Trophoblast cell (in vitro differentiated cells and primary cell): ENCODE results near the gene MYO10.
"Not testable (repeated sequence)": the region's sequence is repeated elsewhere in the genome, so short reads cannot be mapped to it uniquely, and the experiment has no call there.

ENCODE experiments used
- DNase-seq, 2 donors: peaks; one replicate each; pipeline ENCODE4 v3.0.0-alpha.2; 2016
- H2AFZ ChIP-seq: 2 replicates; pipeline ENCODE4 v1.6.1; 2013; ENCODE audit warnings: low read length, moderate library complexity, mild to moderate bottlenecking; ENCODE audit not compliant: insufficient read depth, poor library complexity
- H2AK5ac ChIP-seq: 2 replicates; pipeline ENCODE4 v1.6.1; 2013; ENCODE audit warnings: mild to moderate bottlenecking, low read length
- H2BK120ac ChIP-seq: 2 replicates; pipeline ENCODE4 v1.6.1; 2013; ENCODE audit warnings: low read length, mild to moderate bottlenecking, moderate library complexity; ENCODE audit not compliant: insufficient read depth, poor library complexity
- H2BK12ac ChIP-seq: 2 replicates; pipeline ENCODE4 v1.6.1; 2013; ENCODE audit warnings: mild to moderate bottlenecking, low read length, moderate library complexity
- H2BK5ac ChIP-seq: 2 replicates; pipeline ENCODE4 v1.6.1; 2013; ENCODE audit warnings: low read length, low read depth, moderate library complexity, mild to moderate bottlenecking; ENCODE audit not compliant: poor library complexity
- H3K14ac ChIP-seq: 2 replicates; pipeline ENCODE4 v1.6.1; 2013; ENCODE audit warnings: mild to moderate bottlenecking, low read length
- H3K18ac ChIP-seq: 2 replicates; pipeline ENCODE4 v1.6.1; 2013; ENCODE audit warnings: mild to moderate bottlenecking, low read length
- H3K23ac ChIP-seq: 2 replicates; pipeline ENCODE4 v1.6.1; 2013; ENCODE audit warnings: low read length
- H3K27ac ChIP-seq: 2 replicates; pipeline ENCODE4 v1.5.1; 2013; ENCODE audit warnings: low read depth, mild to moderate bottlenecking, inconsistent platforms, low read length, moderate library complexity
- H3K27me3 ChIP-seq: 2 replicates; pipeline ENCODE4 v1.6.1; 2013; ENCODE audit warnings: inconsistent platforms, mild to moderate bottlenecking, low read length, moderate library complexity; ENCODE audit not compliant: insufficient read depth
- H3K36me3 ChIP-seq, 2 experiments: 1 replicate in 1 of 2; 2 replicates in 1 of 2; pipeline ENCODE4 v1.6.1; 2013; ENCODE audit warnings: low read length in 2 of 2, mild to moderate bottlenecking in 2 of 2, moderate library complexity in 1 of 2; ENCODE audit not compliant: insufficient read depth in 2 of 2, control insufficient read depth in 1 of 2
- H3K4ac ChIP-seq: 2 replicates; pipeline ENCODE4 v1.6.1; 2013; ENCODE audit warnings: low read depth, mild to moderate bottlenecking, low read length, moderate library complexity
- H3K4me1 ChIP-seq, 2 experiments: 1 replicate in 1 of 2; 2 replicates in 1 of 2; pipeline ENCODE4 v1.6.1; 2013; ENCODE audit warnings: low read length in 2 of 2, mild to moderate bottlenecking in 2 of 2, moderate library complexity in 1 of 2; ENCODE audit not compliant: insufficient read depth in 2 of 2, control insufficient read depth in 1 of 2
- H3K4me2 ChIP-seq: 2 replicates; pipeline ENCODE4 v1.6.1; 2013; ENCODE audit warnings: inconsistent platforms, mild to moderate bottlenecking, low read length, moderate library complexity
- H3K4me3 ChIP-seq: 2 replicates; pipeline ENCODE4 v1.5.1; 2013; ENCODE audit warnings: mild to moderate bottlenecking, low read depth, low read length, inconsistent platforms
- H3K79me1 ChIP-seq: one replicate; pipeline ENCODE4 v1.6.1; 2013; ENCODE audit warnings: low read length
- H3K79me2 ChIP-seq: 2 replicates; pipeline ENCODE4 v1.6.1; 2013; ENCODE audit warnings: low read length, mild to moderate bottlenecking; ENCODE audit not compliant: control insufficient read depth, insufficient read depth, poor library complexity
- H3K9ac ChIP-seq: 2 replicates; pipeline ENCODE4 v1.6.1; 2013; ENCODE audit warnings: mild to moderate bottlenecking, low read length
- H3K9me3 ChIP-seq: 2 replicates; pipeline ENCODE4 v1.6.1; 2013; ENCODE audit warnings: low read depth, mild to moderate bottlenecking, control low read depth, inconsistent platforms, low read length; ENCODE audit not compliant: insufficient read depth
- H4K12ac ChIP-seq: 2 replicates; pipeline ENCODE4 v1.6.1; 2013; ENCODE audit warnings: low read depth, mild to moderate bottlenecking, low read length, moderate library complexity
- H4K8ac ChIP-seq: 2 replicates; pipeline ENCODE4 v1.6.1; 2013; ENCODE audit warnings: low read depth, mild to moderate bottlenecking, low read length, moderate library complexity
- H4K91ac ChIP-seq: one replicate; pipeline ENCODE4 v1.6.1; 2013; ENCODE audit warnings: low read depth, mild to moderate bottlenecking, low read length, moderate library complexity
- WGBS: extraction: QIAGEN DNeasy Blood & Tissue Kit; methylation state at CpG from one replicate; pipeline ENCODE4 v1.1.7; 2013; ENCODE audit warnings: missing lambda C conversion rate; ENCODE audit not compliant: insufficient read length, insufficient coverage; ENCODE audit errors: extremely low coverage; 5-methylcytosine and 5-hydroxymethylcytosine counted together

Gene MYO10

DNA sequence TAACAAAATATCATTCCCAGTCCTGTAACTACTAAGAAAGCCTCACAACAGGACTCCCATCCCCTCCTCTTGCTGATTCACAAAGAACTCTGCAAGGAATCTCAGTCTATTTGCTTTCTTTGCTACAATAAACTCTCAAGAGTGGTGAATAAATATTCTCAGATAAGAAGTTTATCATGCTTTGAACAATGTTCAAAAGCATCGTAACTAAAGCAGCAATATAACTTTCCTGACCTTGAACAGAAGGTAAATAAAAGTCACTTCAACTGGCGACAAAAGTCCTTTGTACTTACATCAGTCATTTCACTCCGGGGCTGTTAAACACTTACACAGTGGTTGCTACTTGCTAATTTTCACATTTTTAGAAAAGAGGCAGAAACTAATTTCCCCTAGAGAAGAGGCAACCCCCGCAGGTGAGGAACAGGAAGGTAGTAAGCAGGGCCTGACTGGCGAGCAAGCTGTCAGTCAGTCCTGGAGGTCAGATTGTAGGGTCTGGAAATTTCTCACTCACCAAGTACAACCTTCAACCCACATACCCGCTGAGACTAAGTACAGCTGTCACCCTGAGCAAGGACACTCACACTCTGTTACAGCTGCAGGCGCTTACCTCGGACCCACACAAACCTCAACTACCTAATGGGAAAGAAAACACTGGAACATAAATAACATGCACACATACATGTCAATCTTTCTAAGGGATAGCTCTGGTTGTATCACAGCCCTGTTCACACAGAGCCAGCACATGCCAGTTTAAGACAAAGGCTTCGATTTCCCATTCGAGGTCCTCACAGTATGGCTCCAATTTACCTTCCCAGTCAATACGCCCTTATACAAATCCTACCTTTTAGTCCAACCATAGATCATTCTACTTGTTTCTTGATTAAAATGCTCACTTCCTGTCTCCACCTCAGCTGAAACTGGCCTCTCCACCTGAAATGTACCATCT, 214.7 kb downstream of the MYO10 start:
- no peak overlapping the region for H3K23ac ChIP-seq
- no peak overlapping the region for H2BK120ac ChIP-seq
- peaks cover 3 to 10% of the 10 kb centered on the region in 2 experiments for H3K4me1 ChIP-seq
- H3K4ac ChIP-seq, result no peak overlapping the region
- H3K79me2 ChIP-seq, result peaks cover 2% of the 10 kb centered on the region
- no CpG with 5 or more reads among the region's 11 CpGs for WGBS
- no peaks in the 10 kb centered on the region for H3K9me3 ChIP-seq
- H3K9ac ChIP-seq, result no peak overlapping the region
- H3K79me1 ChIP-seq, result no peaks in the 10 kb centered on the region
- H4K91ac ChIP-seq, result no peak overlapping the region
- H4K8ac ChIP-seq, result no peak overlapping the region
- no peak for DNase-seq
- H3K36me3 ChIP-seq, result no peaks in the 10 kb centered on the region
- no peak overlapping the region for H2BK12ac ChIP-seq
- no peaks in the 10 kb centered on the region for H3K27me3 ChIP-seq
- no peak overlapping the region for H2AK5ac ChIP-seq
- no peak overlapping the region for H4K12ac ChIP-seq
- H2AFZ ChIP-seq, result no peak overlapping the region
- H3K4me2 ChIP-seq, result no peak overlapping the region
- no peak overlapping the region for H2BK5ac ChIP-seq
- H3K4me3 ChIP-seq, result no peak overlapping the region
- H3K18ac ChIP-seq, result no peak overlapping the region
- H3K14ac ChIP-seq, result no peak overlapping the region
- no peak overlapping the region for H3K27ac ChIP-seq

DNA sequence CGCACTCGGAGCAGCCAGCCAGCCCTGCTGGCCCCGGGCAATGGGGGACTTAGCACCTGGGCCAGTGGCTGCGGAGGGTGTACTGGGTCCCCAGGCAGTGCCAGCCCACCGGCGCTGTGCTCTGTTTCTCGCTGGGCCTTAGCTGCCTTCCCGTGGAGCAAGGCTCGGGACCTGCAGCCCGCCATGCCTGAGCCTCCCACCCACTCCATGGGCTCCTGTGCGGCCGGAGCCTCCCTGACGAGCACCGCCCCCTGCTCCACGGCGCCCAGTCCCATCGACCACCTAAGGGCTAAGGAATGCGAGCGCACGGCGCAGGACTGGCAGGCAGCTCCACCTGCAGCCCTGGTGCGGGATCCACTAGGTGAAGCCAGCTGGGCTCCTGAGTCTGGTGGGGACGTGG, 218.1 kb downstream of the MYO10 start:
- H4K8ac ChIP-seq, H3K9ac ChIP-seq, H2BK120ac ChIP-seq, H2AK5ac ChIP-seq, H3K79me2 ChIP-seq, DNase-seq, H2BK12ac ChIP-seq, H3K18ac ChIP-seq, H3K4me3 ChIP-seq, H3K27ac ChIP-seq, H3K4me2 ChIP-seq, H3K36me3 ChIP-seq, H3K14ac ChIP-seq, H3K27me3 ChIP-seq, H4K12ac ChIP-seq, H3K23ac ChIP-seq, H3K79me1 ChIP-seq, H3K4ac ChIP-seq, H2AFZ ChIP-seq, H4K91ac ChIP-seq, H3K9me3 ChIP-seq, H2BK5ac ChIP-seq: not testable (repeated sequence)
- WGBS, result no CpG with 5 or more reads among the region's 23 CpGs
- H3K4me1 ChIP-seq, result peaks cover 6 to 14% of the 10 kb centered on the region in 2 experiments

DNA sequence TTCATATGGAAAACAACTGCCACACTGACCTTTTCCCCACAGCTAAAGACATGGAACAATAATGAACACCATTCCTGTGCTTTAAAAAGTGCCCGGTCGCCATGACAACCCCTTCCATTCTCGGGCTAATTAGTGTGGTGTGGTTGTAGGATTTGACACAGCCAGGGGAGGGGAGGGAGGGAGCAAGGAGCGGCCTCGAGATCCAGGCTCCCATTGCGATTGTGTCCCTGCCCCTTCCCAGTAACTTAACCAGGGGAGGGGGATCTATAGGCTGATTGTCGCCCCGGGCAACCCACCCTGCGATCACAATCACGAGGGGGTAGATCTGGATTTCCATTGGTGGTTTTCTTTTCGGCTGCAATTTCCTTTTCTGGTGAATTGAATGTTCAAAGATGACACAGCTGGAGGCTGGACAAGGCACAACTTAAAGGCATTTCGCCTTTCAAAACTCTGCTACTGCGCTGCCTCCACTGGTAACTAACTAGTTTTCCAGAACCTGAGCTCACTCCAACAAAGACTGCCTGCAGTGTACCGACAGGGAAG, 222.6 kb downstream of the MYO10 start:
- H2AFZ ChIP-seq, result no peak overlapping the region
- H3K14ac ChIP-seq, result no peak overlapping the region
- no CpG with 5 or more reads among the region's 14 CpGs for WGBS
- peak overlapping the region; percentile 21 for H2BK120ac ChIP-seq
- no peak overlapping the region for H3K9ac ChIP-seq
- H3K18ac ChIP-seq, result no peak overlapping the region
- H3K4me2 ChIP-seq, result peak overlapping the region; percentile 59
- H3K79me2 ChIP-seq, result no peaks in the 10 kb centered on the region
- DNase-seq, result no peak
- H3K4me3 ChIP-seq, result no peak overlapping the region
- no peaks in the 10 kb centered on the region for H3K9me3 ChIP-seq
- H4K91ac ChIP-seq, result no peak overlapping the region
- no peak overlapping the region for H2AK5ac ChIP-seq
- H4K12ac ChIP-seq, result no peak overlapping the region
- peaks cover 13 to 22% of the 10 kb centered on the region in 2 experiments for H3K36me3 ChIP-seq
- H3K79me1 ChIP-seq, result peaks cover 4% of the 10 kb centered on the region
- H3K4me1 ChIP-seq, result peaks cover 3 to 4% of the 10 kb centered on the region in 2 experiments
- no peak overlapping the region for H2BK5ac ChIP-seq
- H4K8ac ChIP-seq, result peak overlapping the region; percentile 34
- no peak overlapping the region for H3K23ac ChIP-seq
- peak overlapping the region; percentile 49 for H3K27ac ChIP-seq
- H3K27me3 ChIP-seq, result no peaks in the 10 kb centered on the region
- H2BK12ac ChIP-seq, result peak overlapping the region; percentile 38
- H3K4ac ChIP-seq, result no peak overlapping the region

DNA sequence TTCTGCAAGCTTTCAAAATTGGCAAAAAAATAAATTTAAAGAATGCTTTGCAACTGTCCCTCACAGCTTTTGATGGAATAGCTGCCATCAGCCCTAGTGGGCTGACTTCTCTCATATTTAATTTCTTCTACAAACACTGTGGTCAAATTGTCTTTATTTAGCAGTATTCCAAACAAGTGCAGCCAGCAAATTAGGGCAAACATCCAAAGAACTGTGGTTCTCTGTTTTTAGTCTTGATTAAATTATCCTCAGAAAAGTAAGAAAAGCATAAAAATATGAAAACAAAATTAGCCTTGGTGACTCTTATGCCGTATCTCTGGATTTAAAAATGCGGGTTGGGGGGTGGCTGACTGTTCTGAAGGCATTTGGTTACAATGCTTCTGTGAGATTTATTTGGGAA, 223.5 kb downstream of the MYO10 start:
- Histone ChIP-seq H3K36me3 (peaks cover 16 to 27% of the 10 kb centered on the region in 2 experiments), H2BK5ac (no peak overlapping the region), H2AFZ (no peak overlapping the region), H3K4me2 (no peak overlapping the region), H3K27ac (no peak overlapping the region), H2AK5ac (no peak overlapping the region), H4K8ac (no peak overlapping the region), H3K9ac (no peak overlapping the region), H3K23ac (no peak overlapping the region), H3K4me1 (peaks cover 3 to 4% of the 10 kb centered on the region in 2 experiments), H4K12ac (no peak overlapping the region), H3K27me3 (no peaks in the 10 kb centered on the region), H2BK120ac (no peak overlapping the region), H4K91ac (no peak overlapping the region), H3K9me3 (no peaks in the 10 kb centered on the region), H3K79me2 (no peaks in the 10 kb centered on the region), H3K4ac (no peak overlapping the region), H3K79me1 (peaks cover 4% of the 10 kb centered on the region), H3K4me3 (no peak overlapping the region), H3K18ac (no peak overlapping the region), H3K14ac (no peak overlapping the region), H2BK12ac (no peak overlapping the region)
- DNase-seq, result no peak
- no CpG with 5 or more reads among the region's 2 CpGs for WGBS
